IPS-20b (cell line): Measurements from ENCODE around the gene THSD4.

Source experiments
- H3K27ac ChIP-seq: one replicate; pipeline ENCODE4 v1.5.1; 2013; ENCODE audit warnings: low read length
- H3K27me3 ChIP-seq: 2 replicates; pipeline ENCODE4 v1.6.1; 2013; ENCODE audit warnings: mild to moderate bottlenecking, low read length, inconsistent platforms; ENCODE audit not compliant: insufficient read depth
- H3K36me3 ChIP-seq: 2 replicates; pipeline ENCODE4 v1.6.1; 2013; ENCODE audit warnings: low read depth, mild to moderate bottlenecking, inconsistent platforms, low read length, moderate library complexity; ENCODE audit not compliant: insufficient read depth
- H3K4me1 ChIP-seq: 2 replicates; pipeline ENCODE4 v1.6.1; 2013; ENCODE audit warnings: mild to moderate bottlenecking, control low read depth, inconsistent platforms, low read length, moderate library complexity; ENCODE audit not compliant: insufficient read depth
- H3K4me3 ChIP-seq: 2 replicates; pipeline ENCODE4 v1.5.1; 2013; ENCODE audit warnings: mild to moderate bottlenecking, low read length, inconsistent platforms
- H3K9ac ChIP-seq: 2 replicates; pipeline ENCODE4 v1.6.1; 2013; ENCODE audit warnings: low read depth, mild to moderate bottlenecking, inconsistent platforms, low read length, moderate library complexity
- H3K9me3 ChIP-seq: 2 replicates; pipeline ENCODE4 v1.6.1; 2013; ENCODE audit warnings: mild to moderate bottlenecking, low read depth, low read length, inconsistent platforms; ENCODE audit not compliant: insufficient read depth

Gene THSD4

DNA sequence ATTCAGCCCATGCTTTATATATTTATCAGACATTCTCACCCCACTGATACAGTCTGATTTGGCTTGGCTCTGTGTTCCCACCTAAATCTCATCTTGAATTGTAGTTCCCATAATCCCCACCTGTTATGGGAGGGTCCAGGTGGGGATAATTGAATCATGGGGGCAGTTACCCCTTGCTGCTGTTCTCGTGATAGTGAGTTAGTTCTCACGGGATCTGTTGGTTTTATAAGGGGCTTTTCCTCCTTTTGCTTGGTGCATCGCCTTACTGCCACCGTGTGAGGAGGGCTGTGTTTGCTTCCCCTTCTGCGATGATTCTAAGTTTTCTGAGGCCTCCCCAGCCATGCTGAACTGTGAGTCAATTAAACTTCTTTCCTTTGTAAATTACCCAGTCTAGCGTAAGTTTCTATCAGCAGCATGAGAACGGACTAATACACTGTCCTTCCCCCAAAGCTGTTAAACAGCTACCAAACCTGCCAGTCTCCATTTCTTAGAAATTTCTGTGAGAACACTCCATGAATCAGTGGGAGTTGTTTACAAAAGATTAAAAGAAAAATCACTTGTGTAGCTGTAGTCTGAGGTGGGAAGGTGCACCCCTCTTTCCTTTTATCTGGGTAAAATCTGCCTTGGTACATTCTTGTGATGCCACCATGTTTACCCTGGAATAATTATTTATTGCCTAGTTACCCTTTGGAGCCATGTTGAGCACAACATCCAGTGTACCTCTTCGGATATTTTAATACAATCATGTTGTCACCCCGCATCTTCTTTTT lies 160.5 kb downstream of the THSD4 start:
- Histone ChIP-seq H3K27me3 (no peaks in the 10 kb centered on the region), H3K27ac (no peak overlapping the region), H3K9ac (no peak overlapping the region), H3K36me3 (no peaks in the 10 kb centered on the region), H3K4me1 (no peaks in the 10 kb centered on the region), H3K4me3 (no peak overlapping the region), H3K9me3 (no peaks in the 10 kb centered on the region)

DNA sequence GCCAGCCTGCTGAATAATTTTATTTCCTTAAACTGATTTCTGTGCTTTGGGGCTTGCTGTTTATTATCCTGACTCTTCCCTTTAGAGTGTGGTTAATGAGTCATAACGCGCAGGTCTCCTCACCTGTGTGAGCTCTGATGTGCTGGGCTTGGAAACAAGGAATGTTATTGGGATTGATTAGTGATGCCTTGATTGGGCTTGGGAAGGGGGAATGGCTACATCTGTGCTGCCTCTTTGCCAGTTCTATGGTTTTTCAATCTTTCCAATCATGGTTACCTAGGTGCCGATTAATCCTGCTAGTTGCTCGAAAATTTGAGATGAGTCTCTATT lies 161.0 kb downstream of the THSD4 start:
- Histone ChIP-seq H3K9ac (no peak overlapping the region), H3K4me1 (peaks cover 3% of the 10 kb centered on the region; the same call in 1 of the 2 replicates), H3K9me3 (no peaks in the 10 kb centered on the region), H3K27ac (no peak overlapping the region), H3K27me3 (no peaks in the 10 kb centered on the region), H3K4me3 (no peak overlapping the region), H3K36me3 (no peaks in the 10 kb centered on the region)

GRCh38 chr15:71278989-71279756 lies 163.9 kb downstream of the THSD4 start:
- Histone ChIP-seq H3K4me3 (no peak overlapping the region), H3K4me1 (peaks cover 16% of the 10 kb centered on the region; the same call in 1 of the 2 replicates), H3K9ac (no peak overlapping the region), H3K27me3 (no peaks in the 10 kb centered on the region), H3K27ac (no peak overlapping the region), H3K9me3 (no peaks in the 10 kb centered on the region), H3K36me3 (no peaks in the 10 kb centered on the region)

GRCh38 chr15:71279757-71280141 lies 164.5 kb downstream of the THSD4 start:
- Histone ChIP-seq H3K27ac (no peak overlapping the region), H3K27me3 (no peaks in the 10 kb centered on the region), H3K9ac (no peak overlapping the region), H3K4me1 (peaks cover 16% of the 10 kb centered on the region; the same call in 1 of the 2 replicates), H3K4me3 (no peak overlapping the region), H3K9me3 (no peaks in the 10 kb centered on the region), H3K36me3 (no peaks in the 10 kb centered on the region)

DNA sequence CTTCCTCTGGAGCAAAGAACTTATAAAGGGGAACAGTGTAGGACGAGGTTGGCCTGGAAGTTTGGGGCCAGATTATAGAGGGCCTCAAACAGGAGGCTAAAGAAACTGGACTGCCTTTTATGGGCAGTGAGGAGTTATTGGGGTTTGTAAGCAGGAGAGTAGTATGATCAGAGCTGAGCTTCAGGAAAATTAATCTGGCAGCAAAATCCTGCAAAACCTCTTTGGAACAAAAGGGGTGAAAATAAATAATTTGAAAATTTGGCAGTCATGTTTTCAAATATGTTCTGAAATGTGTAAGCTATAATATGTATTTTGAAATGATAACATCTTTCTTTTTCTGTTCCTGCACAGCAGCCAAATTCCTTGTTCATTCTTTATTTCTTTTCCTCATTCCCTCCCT lies 164.9 kb downstream of the THSD4 start:
- Histone ChIP-seq H3K36me3 (no peaks in the 10 kb centered on the region), H3K27me3 (no peaks in the 10 kb centered on the region), H3K27ac (no peak overlapping the region), H3K9me3 (no peaks in the 10 kb centered on the region), H3K4me1 (peaks cover 16% of the 10 kb centered on the region; the same call in 1 of the 2 replicates), H3K9ac (no peak overlapping the region), H3K4me3 (no peak overlapping the region)

DNA sequence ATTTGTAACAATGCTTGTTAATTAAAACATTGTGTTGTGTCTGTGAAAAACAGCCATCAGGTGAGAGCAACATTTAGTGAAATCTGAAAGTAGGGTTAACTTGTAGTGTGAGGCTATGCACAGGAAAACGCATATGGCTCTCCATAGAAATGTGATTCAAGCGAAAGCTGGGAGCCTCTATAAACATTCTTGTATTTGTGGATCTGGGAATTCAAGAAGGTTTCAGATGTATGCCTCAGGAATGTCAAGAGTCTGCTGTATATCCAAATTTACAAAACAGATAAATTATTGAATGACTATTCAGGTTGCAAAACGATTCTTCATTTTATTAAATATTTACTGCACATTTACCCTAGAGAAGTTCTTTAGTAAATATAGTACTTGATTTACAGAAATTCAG lies 166.0 kb downstream of the THSD4 start:
- H3K27ac ChIP-seq, result no peak overlapping the region
- H3K4me3 ChIP-seq, result no peak overlapping the region

DNA sequence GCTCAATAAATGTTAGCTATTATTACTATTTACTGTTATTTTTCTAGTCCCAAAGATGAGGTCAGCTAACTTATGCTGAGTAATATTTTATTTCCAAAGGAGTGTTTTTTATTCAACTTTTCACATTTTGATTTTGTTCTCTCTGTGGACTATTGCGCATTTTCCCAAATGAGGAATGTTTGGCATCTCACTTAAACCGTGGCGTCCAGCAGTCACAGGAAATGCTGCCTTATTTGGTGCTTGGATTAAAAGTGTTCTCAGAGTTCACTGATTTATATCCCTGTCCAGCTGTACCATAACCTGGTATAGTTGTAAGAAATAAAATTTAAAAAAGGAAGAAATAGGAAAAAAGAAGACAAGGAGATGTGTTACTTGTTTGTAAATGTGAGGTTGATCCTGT lies 166.8 kb downstream of the THSD4 start:
- Histone ChIP-seq H3K9me3 (no peaks in the 10 kb centered on the region), H3K27ac (no peak overlapping the region), H3K27me3 (no peaks in the 10 kb centered on the region), H3K9ac (no peak overlapping the region), H3K4me3 (no peak overlapping the region), H3K36me3 (no peaks in the 10 kb centered on the region), H3K4me1 (peaks cover 16% of the 10 kb centered on the region; the same call in 1 of the 2 replicates)

More for the DNA sequence above, 166.0 kb downstream of the THSD4 start:
- Histone ChIP-seq H3K36me3 (no peaks in the 10 kb centered on the region), H3K9me3 (no peaks in the 10 kb centered on the region), H3K9ac (no peak overlapping the region), H3K27me3 (no peaks in the 10 kb centered on the region), H3K4me1 (peaks cover 16% of the 10 kb centered on the region; the same call in 1 of the 2 replicates)

GRCh38 chr15:71288348-71288955 lies 173.2 kb downstream of the THSD4 start:
- no peak overlapping the region for H3K4me3 ChIP-seq
- H3K4me1 ChIP-seq, result peaks cover 5% of the 10 kb centered on the region; the same call in 1 of the 2 replicates
- H3K27me3 ChIP-seq, result no peaks in the 10 kb centered on the region
- no peaks in the 10 kb centered on the region for H3K36me3 ChIP-seq
- no peak overlapping the region for H3K27ac ChIP-seq
- H3K9ac ChIP-seq, result no peak overlapping the region
- no peaks in the 10 kb centered on the region for H3K9me3 ChIP-seq

DNA sequence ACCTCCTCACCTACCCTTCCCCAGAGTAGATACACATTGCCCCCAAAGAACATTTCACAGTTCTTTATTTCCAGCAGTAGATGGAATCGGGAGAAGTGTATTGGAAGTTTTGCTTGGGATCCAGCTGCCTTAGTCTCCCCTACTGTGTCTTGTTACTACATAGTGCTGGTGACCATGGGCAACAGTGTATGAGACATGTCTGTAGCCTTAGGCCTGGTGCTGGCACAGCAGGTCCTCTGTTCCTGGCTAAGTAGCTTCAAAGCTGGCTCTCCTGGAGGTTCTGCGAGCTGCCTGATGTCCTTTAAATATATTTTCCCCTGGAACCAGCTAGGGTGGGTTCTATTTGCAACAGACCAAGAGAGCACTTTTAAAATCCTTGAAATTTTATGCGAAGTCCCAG lies 174.7 kb downstream of the THSD4 start:
- Histone ChIP-seq H3K27me3 (no peaks in the 10 kb centered on the region), H3K9me3 (no peaks in the 10 kb centered on the region), H3K9ac (no peak overlapping the region), H3K36me3 (no peaks in the 10 kb centered on the region), H3K4me3 (no peak overlapping the region), H3K4me1 (no peaks in the 10 kb centered on the region), H3K27ac (no peak overlapping the region)

GRCh38 chr15:71290881-71291635 lies 175.8 kb downstream of the THSD4 start:
- H3K27me3 ChIP-seq, result no peaks in the 10 kb centered on the region
- H3K9ac ChIP-seq, result no peak overlapping the region
- no peaks in the 10 kb centered on the region for H3K4me1 ChIP-seq
- no peak overlapping the region for H3K27ac ChIP-seq
- no peaks in the 10 kb centered on the region for H3K9me3 ChIP-seq
- no peaks in the 10 kb centered on the region for H3K36me3 ChIP-seq
- no peak overlapping the region for H3K4me3 ChIP-seq

DNA sequence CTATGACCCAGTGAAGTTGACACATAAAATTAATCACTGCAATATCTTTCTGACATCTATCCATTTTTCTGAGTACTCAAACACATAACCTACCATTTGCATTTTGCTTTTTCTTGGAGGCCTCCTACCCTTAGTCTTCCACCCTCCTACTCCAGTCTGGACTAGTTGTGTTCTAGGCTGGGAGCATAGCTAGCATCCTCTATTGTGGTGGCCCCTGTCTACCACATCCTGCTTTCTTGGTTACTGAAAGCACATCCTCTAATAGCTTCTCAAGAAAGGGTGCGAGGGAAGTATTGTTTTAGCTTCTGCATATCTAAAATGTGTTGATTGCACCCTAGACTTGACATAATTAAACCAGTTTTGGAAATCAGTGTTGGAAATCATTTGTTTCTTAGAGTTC lies 176.5 kb downstream of the THSD4 start:
- Histone ChIP-seq H3K36me3 (no peaks in the 10 kb centered on the region), H3K27ac (no peak overlapping the region), H3K4me1 (no peaks in the 10 kb centered on the region), H3K9me3 (no peaks in the 10 kb centered on the region), H3K4me3 (no peak overlapping the region), H3K9ac (no peak overlapping the region), H3K27me3 (no peaks in the 10 kb centered on the region)
